Gastroesophageal sphincter (tissue), 3 donors: ENCODE data around the gene ZGPAT.

Experiments used
- POLR2A ChIP-seq, 2 donors: fragments of 450-650 bp; IDR thresholded peaks; one replicate each; pipeline ENCODE4 v1.6.1; 2017; ENCODE audit warnings: antibody characterized with exemption in 2 of 2, mild to moderate bottlenecking in 2 of 2, moderate library complexity in 1 of 2
- TF ChIP-seq, protein P1 (sequence below), 4 experiments: fragments of 200-600 bp in 2 of 4; fragments of 450-650 bp in 2 of 4; sonication (generic) in 1 of 4; IDR thresholded peaks; one replicate each; pipeline ENCODE4 v1.5.1; 2017 to 2019; ENCODE audit warnings: antibody characterized with exemption in 4 of 4, mild to moderate bottlenecking in 2 of 4, moderate library complexity in 2 of 4

DNA sequence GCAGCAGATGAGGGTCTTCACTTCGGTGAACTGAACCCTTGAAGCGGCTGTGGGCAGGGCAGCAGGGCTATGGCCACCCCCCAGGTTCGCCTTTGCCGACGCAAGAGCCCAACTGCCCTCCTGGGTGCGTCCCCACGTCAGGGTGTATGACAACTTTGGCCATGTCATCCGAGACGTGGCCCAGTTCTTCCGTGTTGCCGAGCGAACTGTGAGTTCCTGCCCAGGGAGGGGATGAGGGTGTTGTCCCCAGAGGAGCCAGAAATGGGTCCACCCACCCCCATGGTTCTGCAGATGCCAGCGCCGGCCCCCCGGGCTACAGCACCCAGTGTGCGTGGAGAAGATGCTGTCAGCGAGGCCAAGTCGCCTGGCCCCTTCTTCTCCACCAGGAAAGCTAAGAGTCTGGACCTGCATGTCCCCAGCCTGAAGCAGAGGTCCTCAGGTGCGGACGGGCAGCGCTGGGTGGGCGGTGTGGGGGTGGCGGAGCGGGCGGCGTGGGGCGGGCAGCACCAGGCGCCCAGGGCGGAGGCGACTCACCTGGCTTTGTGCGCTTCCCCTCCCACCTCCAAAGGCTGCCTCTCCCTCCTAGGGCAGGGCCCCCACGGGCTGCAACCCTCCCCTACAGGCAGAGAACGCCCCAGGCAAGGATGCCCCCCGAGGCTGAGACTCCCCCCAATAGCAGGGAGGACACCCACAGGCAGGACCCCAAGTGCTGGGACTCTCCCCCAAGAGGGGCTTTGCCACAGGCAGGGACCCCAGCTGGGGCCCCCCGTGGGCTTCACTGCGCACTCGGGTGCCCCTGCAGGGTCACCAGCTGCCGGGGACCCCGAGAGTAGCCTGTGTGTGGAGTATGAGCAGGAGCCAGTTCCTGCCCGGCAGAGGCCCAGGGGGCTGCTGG, 17.6 kb upstream of the ZGPAT start:
- TF ChIP-seq, protein P1, sequence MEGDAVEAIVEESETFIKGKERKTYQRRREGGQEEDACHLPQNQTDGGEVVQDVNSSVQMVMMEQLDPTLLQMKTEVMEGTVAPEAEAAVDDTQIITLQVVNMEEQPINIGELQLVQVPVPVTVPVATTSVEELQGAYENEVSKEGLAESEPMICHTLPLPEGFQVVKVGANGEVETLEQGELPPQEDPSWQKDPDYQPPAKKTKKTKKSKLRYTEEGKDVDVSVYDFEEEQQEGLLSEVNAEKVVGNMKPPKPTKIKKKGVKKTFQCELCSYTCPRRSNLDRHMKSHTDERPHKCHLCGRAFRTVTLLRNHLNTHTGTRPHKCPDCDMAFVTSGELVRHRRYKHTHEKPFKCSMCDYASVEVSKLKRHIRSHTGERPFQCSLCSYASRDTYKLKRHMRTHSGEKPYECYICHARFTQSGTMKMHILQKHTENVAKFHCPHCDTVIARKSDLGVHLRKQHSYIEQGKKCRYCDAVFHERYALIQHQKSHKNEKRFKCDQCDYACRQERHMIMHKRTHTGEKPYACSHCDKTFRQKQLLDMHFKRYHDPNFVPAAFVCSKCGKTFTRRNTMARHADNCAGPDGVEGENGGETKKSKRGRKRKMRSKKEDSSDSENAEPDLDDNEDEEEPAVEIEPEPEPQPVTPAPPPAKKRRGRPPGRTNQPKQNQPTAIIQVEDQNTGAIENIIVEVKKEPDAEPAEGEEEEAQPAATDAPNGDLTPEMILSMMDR (IDR thresholded peaks at IDR 0.05) = no peak
- peak in 1 of 2 donors; percentile 16 for TF ChIP-seq POLR2A (IDR thresholded peaks at IDR 0.05)
